PC-3 (cell line): ENCODE data around the gene HDAC9. TPM values are rescaled to one million over a fixed set of nuclear protein-coding genes. Genes with fewer than 3 reads are reported as not detected.
A peak's percentile ranks its signal among the peaks of the same experiment; 100 is the strongest.

Source experiments
- ATAC-seq: fragments of 200-7000 bp; cut with Tn5 transposase; 2 replicates; pipeline ENCODE4 v1.9.1; 2020; ENCODE audit warnings: mild to moderate bottlenecking, moderate library complexity
- BruUV-seq: library from RNA; stranded (reverse); fragments of 400-500 nt; replicated peaks from 2 replicates; lab custom pipeline; 2021; lab: Mats Ljungman, UMichigan
- CTCF ChIA-PET: fragments of 300-600 bp; sonication (Branson Sonifier 250); formaldehyde crosslinking; loops from one replicate; lab custom pipeline; 2022; ENCODE audit warnings: antibody characterized with exemption; lab: Charles Lee
- POLR2A ChIA-PET: fragments of 300-600 bp; sonication (Branson Sonifier 250); formaldehyde crosslinking; loops from one replicate; lab custom pipeline; 2022; ENCODE audit warnings: antibody characterized with exemption; ENCODE audit not compliant: unreplicated experiment; lab: Charles Lee
- DNase-seq: peaks from one replicate; pipeline ENCODE4 v3.0.0-alpha.2; 2015
- H2AFZ ChIP-seq: fragments of 300-600 bp; sonication (generic); 2 replicates; pipeline ENCODE4 v1.6.0; 2016; ENCODE audit warnings: antibody characterized with exemption, low read length
- H3F3A ChIP-seq: fragments of 300-600 bp; sonication (generic); one replicate; pipeline ENCODE4 v1.6.0; 2017; ENCODE audit warnings: antibody characterized with exemption, low read length, control low read depth, mild to moderate bottlenecking; ENCODE audit not compliant: unreplicated experiment
- H3K27ac ChIP-seq: fragments of 300-600 bp; sonication (generic); 2 replicates; pipeline ENCODE4 v1.5.1; 2016; ENCODE audit warnings: mild to moderate bottlenecking, low read length
- H3K27me3 ChIP-seq: fragments of 300-600 bp; sonication (generic); 2 replicates; pipeline ENCODE4 v1.6.1; 2016; ENCODE audit warnings: low read length, mixed read lengths
- H3K36me3 ChIP-seq: fragments of 300-600 bp; sonication (generic); 2 replicates; pipeline ENCODE4 v1.6.1; 2016; ENCODE audit warnings: low read depth, mixed run types, low read length, mixed read lengths
- H3K4me1 ChIP-seq: fragments of 300-600 bp; sonication (generic); 2 replicates; pipeline ENCODE4 v1.5.1; 2016; ENCODE audit warnings: low read length; ENCODE audit not compliant: insufficient read depth
- H3K4me2 ChIP-seq: fragments of 300-600 bp; sonication (generic); 2 replicates; pipeline ENCODE4 v1.6.0; 2016; ENCODE audit warnings: low read length
- H3K4me3 ChIP-seq: fragments of 300-600 bp; sonication (generic); 2 replicates; pipeline ENCODE4 v1.5.1; 2016; ENCODE audit warnings: mild to moderate bottlenecking, low read length, mixed read lengths
- H3K79me2 ChIP-seq: fragments of 300-600 bp; sonication (generic); 2 replicates; pipeline ENCODE4 v1.6.1; 2017; ENCODE audit warnings: low read length, mixed read lengths
- H3K9ac ChIP-seq: fragments of 300-600 bp; sonication (generic); 2 replicates; pipeline ENCODE4 v1.6.0; 2016; ENCODE audit warnings: mild to moderate bottlenecking, low read length
- H3K9me2 ChIP-seq: fragments of 300-600 bp; sonication (generic); replicated peaks from 2 replicates; pipeline ENCODE4 v1.6.1; 2016; ENCODE audit warnings: mixed run types, low read length, mixed read lengths
- H3K9me3 ChIP-seq: fragments of 300-600 bp; sonication (generic); 2 replicates; pipeline ENCODE4 v1.6.1; 2016; ENCODE audit warnings: low read length, mixed read lengths
- H4K20me1 ChIP-seq: fragments of 300-600 bp; sonication (generic); 2 replicates; pipeline ENCODE4 v1.6.1; 2016; ENCODE audit warnings: low read length, mixed read lengths
- EZH2 ChIP-seq: fragments of 300-600 bp; sonication (generic); IDR thresholded peaks from one replicate; pipeline ENCODE4 v1.6.1; 2017; ENCODE audit warnings: antibody characterized with exemption, mild to moderate bottlenecking, low read length; ENCODE audit not compliant: unreplicated experiment
- EZH2phosphoT487 ChIP-seq: fragments of 300-600 bp; sonication (generic); IDR thresholded peaks from 2 replicates; pipeline ENCODE4 v1.6.1; 2018; ENCODE audit warnings: mild to moderate bottlenecking, antibody characterized with exemption, low read length, borderline replicate concordance
- intact Hi-C: fragments of 100-400 bp; cut with micrococcal nuclease; formaldehyde crosslinking; loops from 2 replicates; pipeline ENCODE4 v1.9.0; 2023
- total RNA-seq: library from RNA; depleted of rRNA; stranded (reverse); fragments of >200 nt; gene quantifications from 2 replicates; pipeline ENCODE4 v1.2.3, GENCODE V29; 2014
- TF ChIP-seq, protein P1 (sequence below): fragments of 300-600 bp; sonication (generic); conservative IDR thresholded peaks from 2 replicates; pipeline ENCODE4 v1.5.1; 2017; ENCODE audit warnings: antibody characterized with exemption, low read depth, mild to moderate bottlenecking, low read length

HDAC9 gene
- total RNA-seq, 1 experiment from 2014 or later, result 7.8 TPM

DNA sequence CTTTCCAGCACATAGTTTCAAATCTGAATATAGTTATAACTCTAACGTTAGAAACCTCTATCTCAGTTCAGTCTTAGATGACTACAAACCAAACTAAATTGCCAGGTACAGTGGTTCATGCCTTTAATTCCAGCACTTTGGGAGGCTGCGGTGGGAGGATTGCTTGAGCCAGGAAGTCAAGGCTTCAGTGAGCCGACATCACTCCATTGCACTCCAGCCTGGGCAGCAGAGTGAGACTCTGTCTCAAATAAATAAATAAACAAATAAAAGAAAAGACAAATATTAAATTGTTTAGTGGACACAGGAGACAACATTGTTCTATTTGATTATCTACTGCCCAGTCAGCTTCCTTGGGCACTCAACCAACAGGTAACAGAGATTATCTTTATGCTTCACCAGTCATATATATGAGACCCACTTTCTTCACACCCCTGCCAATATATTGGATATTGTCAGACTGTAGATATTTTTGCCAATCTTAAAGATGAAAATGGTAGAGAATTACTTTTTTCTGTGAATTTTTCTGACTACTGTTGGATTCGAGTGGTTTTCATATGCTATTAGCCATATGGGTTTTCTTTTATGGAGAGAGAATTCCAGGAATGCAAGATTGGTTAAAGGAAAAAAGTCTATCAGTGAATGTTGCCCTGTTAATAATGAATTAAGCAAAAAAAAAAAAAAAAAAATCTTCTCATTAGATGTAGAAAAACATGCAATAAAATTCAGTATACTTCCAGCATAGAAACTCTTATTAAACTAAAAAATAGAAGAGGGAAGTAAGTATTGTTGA, 16.0 kb downstream of the HDAC9 start:
- H3K36me3 ChIP-seq, result no peaks in the 10 kb centered on the region
- DNase-seq, result no peak
- ChIA-PET CTCF (no interaction called here), POLR2A (no interaction called here)
- no peaks in the 10 kb centered on the region for H3F3A ChIP-seq
- BruUV-seq, result no TSS peak
- peak overlapping the region; percentile 73 for H3K4me3 ChIP-seq
- H3K9me3 ChIP-seq, result no peaks in the 10 kb centered on the region
- no peak overlapping the region for H3K27ac ChIP-seq
- peaks cover 30% of the 10 kb centered on the region for H3K79me2 ChIP-seq
- TF ChIP-seq, protein P1, sequence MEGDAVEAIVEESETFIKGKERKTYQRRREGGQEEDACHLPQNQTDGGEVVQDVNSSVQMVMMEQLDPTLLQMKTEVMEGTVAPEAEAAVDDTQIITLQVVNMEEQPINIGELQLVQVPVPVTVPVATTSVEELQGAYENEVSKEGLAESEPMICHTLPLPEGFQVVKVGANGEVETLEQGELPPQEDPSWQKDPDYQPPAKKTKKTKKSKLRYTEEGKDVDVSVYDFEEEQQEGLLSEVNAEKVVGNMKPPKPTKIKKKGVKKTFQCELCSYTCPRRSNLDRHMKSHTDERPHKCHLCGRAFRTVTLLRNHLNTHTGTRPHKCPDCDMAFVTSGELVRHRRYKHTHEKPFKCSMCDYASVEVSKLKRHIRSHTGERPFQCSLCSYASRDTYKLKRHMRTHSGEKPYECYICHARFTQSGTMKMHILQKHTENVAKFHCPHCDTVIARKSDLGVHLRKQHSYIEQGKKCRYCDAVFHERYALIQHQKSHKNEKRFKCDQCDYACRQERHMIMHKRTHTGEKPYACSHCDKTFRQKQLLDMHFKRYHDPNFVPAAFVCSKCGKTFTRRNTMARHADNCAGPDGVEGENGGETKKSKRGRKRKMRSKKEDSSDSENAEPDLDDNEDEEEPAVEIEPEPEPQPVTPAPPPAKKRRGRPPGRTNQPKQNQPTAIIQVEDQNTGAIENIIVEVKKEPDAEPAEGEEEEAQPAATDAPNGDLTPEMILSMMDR, result no peak
- no peak for TF ChIP-seq EZH2
- TF ChIP-seq EZH2phosphoT487, result no peak
- H3K4me1 ChIP-seq, result peaks cover 38% of the 10 kb centered on the region
- no peaks in the 10 kb centered on the region for H4K20me1 ChIP-seq
- no peak for ATAC-seq
- no peak overlapping the region for H2AFZ ChIP-seq
- no peak overlapping the region for H3K9ac ChIP-seq
- intact Hi-C loops, result no loop called here
- peak overlapping the region; percentile 92 for H3K4me2 ChIP-seq
- no peaks in the 10 kb centered on the region for H3K9me2 ChIP-seq
- no peaks in the 10 kb centered on the region for H3K27me3 ChIP-seq

DNA sequence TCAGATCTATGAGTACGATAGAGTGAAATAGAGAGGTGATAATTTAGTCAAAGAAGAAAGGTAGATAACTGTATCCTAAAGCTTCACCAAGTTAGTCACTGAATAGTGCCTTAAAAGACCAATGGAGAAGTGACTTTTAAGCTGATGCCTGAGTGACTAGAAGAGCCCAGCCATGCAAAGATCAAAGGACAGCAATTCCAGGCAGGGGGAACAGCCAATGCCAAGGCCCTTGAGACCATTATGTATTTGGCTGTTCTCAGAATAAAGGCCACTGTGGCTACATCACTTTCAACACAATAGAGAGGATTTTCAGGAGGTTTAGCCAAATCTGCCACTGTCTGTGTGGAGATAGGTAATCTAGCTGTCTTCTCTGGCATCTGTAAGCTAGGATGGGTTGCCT, 17.8 kb downstream of the HDAC9 start:
- POLR2A ChIA-PET, result no interaction called here
- ATAC-seq (no peak), DNase-seq (no peak)
- Histone ChIP-seq H3K27me3 (no peaks in the 10 kb centered on the region), H3K36me3 (no peaks in the 10 kb centered on the region), H3K9me2 (no peaks in the 10 kb centered on the region), H4K20me1 (no peaks in the 10 kb centered on the region), H3K9me3 (no peaks in the 10 kb centered on the region), H3F3A (no peaks in the 10 kb centered on the region), H3K79me2 (peaks cover 30% of the 10 kb centered on the region), H3K9ac (no peak overlapping the region), H3K4me1 (peaks cover 30% of the 10 kb centered on the region), H3K4me3 (no peak overlapping the region), H3K27ac (no peak overlapping the region), H2AFZ (no peak overlapping the region), H3K4me2 (no peak overlapping the region)
- BruUV-seq, result no TSS peak
- TF ChIP-seq, protein P1, result no peak
- TF ChIP-seq EZH2phosphoT487, result no peak
- TF ChIP-seq EZH2, result no peak
- CTCF ChIA-PET, result no interaction called here
- intact Hi-C loops, result no loop called here

DNA sequence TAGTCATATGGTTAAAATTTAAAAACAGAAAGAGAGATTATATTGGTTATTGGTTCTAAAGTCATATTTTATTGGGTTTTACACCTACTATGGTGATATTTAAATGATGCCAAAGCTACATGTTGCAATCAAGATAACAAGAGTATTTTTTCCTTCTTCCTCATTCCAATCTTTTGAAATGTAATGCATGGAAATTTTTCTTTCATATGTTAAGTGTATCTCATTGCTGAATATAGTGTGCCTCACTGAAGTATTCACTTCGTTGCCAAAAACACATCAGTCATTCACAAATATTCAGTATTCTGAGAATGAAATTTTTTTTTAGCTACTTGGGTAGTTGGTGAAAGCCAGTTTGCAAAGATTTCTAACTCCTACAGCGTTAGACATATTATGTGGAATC, 19.5 kb downstream of the HDAC9 start:
- CTCF ChIA-PET, result no interaction called here
- ATAC-seq, result no peak
- BruUV-seq, result no TSS peak

More for the DNA sequence above, 19.5 kb downstream of the HDAC9 start:
- no peak overlapping the region for H2AFZ ChIP-seq
- H3K36me3 ChIP-seq, result no peaks in the 10 kb centered on the region
- H3K79me2 ChIP-seq, result peaks cover 21% of the 10 kb centered on the region
- intact Hi-C loops, result no loop called here
- POLR2A ChIA-PET, result no interaction called here
- no peak overlapping the region for H3K27ac ChIP-seq
- no peak overlapping the region for H3K9ac ChIP-seq
- no peak overlapping the region for H3K4me2 ChIP-seq
- no peak overlapping the region for H3K4me3 ChIP-seq
- no peaks in the 10 kb centered on the region for H3K9me3 ChIP-seq
- H3K9me2 ChIP-seq, result no peaks in the 10 kb centered on the region
- H3K4me1 ChIP-seq, result peaks cover 16% of the 10 kb centered on the region
- no peaks in the 10 kb centered on the region for H3F3A ChIP-seq
- DNase-seq, result no peak
- no peaks in the 10 kb centered on the region for H3K27me3 ChIP-seq
- no peak for TF ChIP-seq EZH2
- TF ChIP-seq, protein P1, result no peak
- no peaks in the 10 kb centered on the region for H4K20me1 ChIP-seq
